Esophagus muscularis mucosa (tissue), 4 donors: ENCODE results near the gene ELOB. TPM values are rescaled to one million over a fixed set of nuclear protein-coding genes. Genes with fewer than 3 reads are reported as not detected.

ENCODE experiments used
- DNase-seq: peaks from one replicate; pipeline ENCODE4 v3.0.0-alpha.2; 2017; ENCODE audit errors: extremely low spot score
- H3K27ac ChIP-seq, 4 donors: fragments of 200-600 bp; sonication (generic); replicated peaks in 1 of 4; 1 replicate in 3 of 4; 2 replicates in 1 of 4; pipeline ENCODE4 v1.5.1; 2016 to 2019; ENCODE audit warnings: mild to moderate bottlenecking in 1 of 4
- H3K27me3 ChIP-seq, 4 donors: fragments of 200-600 bp; sonication (generic); one replicate each; pipeline versions ENCODE4 v1.5.1 to v1.6.0; 2016 to 2019
- H3K36me3 ChIP-seq, 4 donors: fragments of 200-600 bp; sonication (generic); one replicate each; pipeline ENCODE4 v1.5.1; 2016 to 2019
- H3K4me1 ChIP-seq, 4 donors: fragments of 200-600 bp; sonication (generic); one replicate each; pipeline ENCODE4 v1.5.1; 2016 to 2019
- H3K4me3 ChIP-seq, 4 donors: fragments of 200-600 bp; sonication (generic); 1 replicate in 2 of 4; 2 replicates in 2 of 4; pipeline ENCODE4 v1.5.1; 2016 to 2019; ENCODE audit warnings: mild to moderate bottlenecking in 4 of 4, moderate library complexity in 1 of 4
- H3K9me3 ChIP-seq, 4 donors: fragments of 200-600 bp; sonication (generic); 1 replicate in 3 of 4; 2 replicates in 1 of 4; pipeline ENCODE4 v1.5.1; 2016 to 2019
- EP300 ChIP-seq: sonication (generic); formaldehyde crosslinking; IDR thresholded peaks from one replicate; pipeline ENCODE4 v1.6.1; 2017; ENCODE audit warnings: antibody characterized with exemption
- POLR2A ChIP-seq: fragments of 450-650 bp; IDR thresholded peaks from one replicate; pipeline ENCODE4 v1.6.1; 2017; ENCODE audit warnings: antibody characterized with exemption, moderate library complexity, mild to moderate bottlenecking, low read depth
- POLR2AphosphoS5 ChIP-seq, 2 donors: sonication (generic); formaldehyde crosslinking; IDR thresholded peaks; one replicate each; pipeline ENCODE4 v1.6.1; 2017; ENCODE audit warnings: antibody characterized with exemption in 2 of 2
- WGBS: methylation state at CpG from one replicate; pipeline ENCODE4 v1.1.5; 2018; 5-methylcytosine and 5-hydroxymethylcytosine counted together
- intact Hi-C: fragments of 100-400 bp; cut with DNase I; formaldehyde crosslinking; loops from one replicate; pipeline ENCODE4 v1.15.1; 2023
- total RNA-seq, 4 donors: library from RNA; depleted of rRNA; stranded (reverse); fragments of >200 nt; gene quantifications; one replicate each; pipeline versions ENCODE4 v1.1.0 to v1.2.1, GENCODE V29; 2016
- TF ChIP-seq, protein P1 (sequence below), 3 experiments: fragments of 200-600 bp in 2 of 3; fragments of 450-650 bp in 1 of 3; sonication (generic) in 2 of 3; IDR thresholded peaks; one replicate each; pipeline ENCODE4 v1.5.1; 2017 to 2019; ENCODE audit warnings: antibody characterized with exemption in 3 of 3, mild to moderate bottlenecking in 2 of 3, moderate library complexity in 1 of 3

The ELOB gene
- total RNA-seq, 4 donors from 2014 or later = 199 to 229 (median 213) TPM

DNA sequence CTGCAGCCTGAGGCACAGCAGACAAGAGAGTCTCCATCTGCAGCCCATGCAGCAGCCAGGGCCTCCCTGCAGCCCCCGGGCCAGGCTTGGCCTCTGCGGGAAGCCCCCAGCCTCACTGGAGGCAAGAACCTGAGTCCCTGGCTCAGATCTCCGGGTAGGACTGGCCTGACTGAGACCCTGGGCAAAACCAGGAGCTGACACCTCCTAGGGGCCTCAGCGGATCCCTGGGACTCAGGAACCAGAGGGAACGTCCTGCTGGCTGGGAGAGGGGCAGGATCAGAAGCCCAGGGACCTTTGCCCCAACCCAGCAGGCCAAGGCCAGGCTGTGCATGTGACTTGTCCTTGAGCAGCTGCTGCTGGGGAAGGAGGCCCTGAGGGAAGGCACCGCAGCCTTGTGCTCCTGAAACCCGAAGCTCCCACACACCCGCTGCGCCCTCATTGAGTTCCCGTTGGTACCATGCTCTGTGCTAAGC, 38.3 kb upstream of the ELOB start:
- H3K36me3 ChIP-seq = no peaks in the 10 kb centered on the region
- DNase-seq = no peak
- H3K27me3 ChIP-seq = peaks cover 0 to 92% (median 4%) of the 10 kb centered on the region in 4 donors
- WGBS = 75% methylated on average over 7 of the region's 10 CpGs
- H3K4me3 ChIP-seq = no peak overlapping the region
- peaks cover 0 to 5% (median 0%) of the 10 kb centered on the region in 4 donors for H3K4me1 ChIP-seq
- intact Hi-C loops = no loop called here
- TF ChIP-seq POLR2A (no peak), EP300 (no peak), POLR2AphosphoS5 (IDR thresholded peaks at IDR 0.05) (no peak)
- TF ChIP-seq, protein P1, sequence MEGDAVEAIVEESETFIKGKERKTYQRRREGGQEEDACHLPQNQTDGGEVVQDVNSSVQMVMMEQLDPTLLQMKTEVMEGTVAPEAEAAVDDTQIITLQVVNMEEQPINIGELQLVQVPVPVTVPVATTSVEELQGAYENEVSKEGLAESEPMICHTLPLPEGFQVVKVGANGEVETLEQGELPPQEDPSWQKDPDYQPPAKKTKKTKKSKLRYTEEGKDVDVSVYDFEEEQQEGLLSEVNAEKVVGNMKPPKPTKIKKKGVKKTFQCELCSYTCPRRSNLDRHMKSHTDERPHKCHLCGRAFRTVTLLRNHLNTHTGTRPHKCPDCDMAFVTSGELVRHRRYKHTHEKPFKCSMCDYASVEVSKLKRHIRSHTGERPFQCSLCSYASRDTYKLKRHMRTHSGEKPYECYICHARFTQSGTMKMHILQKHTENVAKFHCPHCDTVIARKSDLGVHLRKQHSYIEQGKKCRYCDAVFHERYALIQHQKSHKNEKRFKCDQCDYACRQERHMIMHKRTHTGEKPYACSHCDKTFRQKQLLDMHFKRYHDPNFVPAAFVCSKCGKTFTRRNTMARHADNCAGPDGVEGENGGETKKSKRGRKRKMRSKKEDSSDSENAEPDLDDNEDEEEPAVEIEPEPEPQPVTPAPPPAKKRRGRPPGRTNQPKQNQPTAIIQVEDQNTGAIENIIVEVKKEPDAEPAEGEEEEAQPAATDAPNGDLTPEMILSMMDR (IDR thresholded peaks at IDR 0.05) = no peak
- H3K27ac ChIP-seq = no peak overlapping the region
- no peaks in the 10 kb centered on the region for H3K9me3 ChIP-seq

DNA sequence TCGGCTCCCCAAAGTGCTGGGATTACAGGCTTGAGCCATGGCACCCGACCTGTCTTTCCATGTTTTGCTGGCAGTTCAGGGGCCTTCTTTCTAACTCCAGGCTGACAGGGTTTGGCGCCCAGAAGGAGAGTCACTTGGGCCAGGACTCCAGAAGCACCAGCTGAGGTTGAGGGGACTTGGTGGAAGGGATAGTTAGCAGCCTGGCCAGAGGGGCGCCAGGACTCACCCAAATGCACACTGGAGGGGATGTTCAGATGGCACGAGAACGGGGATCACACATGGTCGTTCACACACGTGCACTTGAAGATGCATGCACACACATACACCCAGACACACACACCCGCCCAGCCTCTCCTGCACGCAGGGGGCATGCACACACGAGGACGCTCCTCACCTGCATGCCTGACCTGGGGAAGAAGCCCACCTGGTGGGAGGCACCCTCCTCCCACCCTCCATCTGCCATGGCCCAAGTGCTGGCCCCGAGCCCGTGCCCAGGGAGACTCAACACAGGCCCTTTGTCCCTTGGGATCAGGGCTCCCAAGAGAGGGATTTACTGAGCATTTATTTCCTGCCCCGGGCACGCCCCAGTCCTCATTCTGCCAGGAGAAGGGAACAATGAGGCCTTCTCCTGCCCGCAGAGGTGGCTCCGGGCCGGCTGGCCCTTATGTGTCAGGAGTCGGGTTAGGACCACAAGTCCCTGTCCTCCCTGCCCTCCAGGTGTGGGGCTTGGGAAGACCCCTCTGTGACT, 37.6 kb upstream of the ELOB start:
- no peak for DNase-seq
- 90% methylated on average over 17 of the region's 20 CpGs for WGBS
- Histone ChIP-seq H3K36me3 (no peaks in the 10 kb centered on the region), H3K4me1 (peaks cover 0 to 5% (median 0%) of the 10 kb centered on the region in 4 donors), H3K27me3 (peaks cover 0 to 91% (median 4%) of the 10 kb centered on the region in 4 donors), H3K27ac (no peak overlapping the region), H3K4me3 (no peak overlapping the region), H3K9me3 (no peaks in the 10 kb centered on the region)
- intact Hi-C loops = no loop called here
- TF ChIP-seq, protein P1 (IDR thresholded peaks at IDR 0.05) = no peak
- no peak for TF ChIP-seq POLR2AphosphoS5 (IDR thresholded peaks at IDR 0.05)
- TF ChIP-seq POLR2A = no peak
- TF ChIP-seq EP300 = no peak

GRCh38 chr16:2813771-2814221, 36.7 kb upstream of the ELOB start:
- Histone ChIP-seq H3K36me3 (no peaks in the 10 kb centered on the region), H3K9me3 (no peaks in the 10 kb centered on the region), H3K4me3 (no peak overlapping the region), H3K27me3 (peaks cover 0 to 82% (median 4%) of the 10 kb centered on the region in 4 donors), H3K4me1 (peaks cover 0 to 5% (median 0%) of the 10 kb centered on the region in 4 donors), H3K27ac (no peak overlapping the region)
- TF ChIP-seq, protein P1 (IDR thresholded peaks at IDR 0.05) = no peak
- TF ChIP-seq POLR2AphosphoS5 (IDR thresholded peaks at IDR 0.05) (no peak), POLR2A (no peak), EP300 (no peak)
- intact Hi-C loops = no loop called here
- 59% methylated on average over 7 of the region's 7 CpGs for WGBS
- DNase-seq = no peak

- 41% methylated on average over 3 of the region's 15 CpGs for WGBS
- peaks cover 0 to 1% (median 0%) of the 10 kb centered on the region in 4 donors for H3K4me1 ChIP-seq
- H3K27me3 ChIP-seq = peaks cover 0 to 84% (median 1%) of the 10 kb centered on the region in 4 donors
- no peaks in the 10 kb centered on the region for H3K36me3 ChIP-seq
- no peak for DNase-seq
- TF ChIP-seq POLR2A = no peak
- TF ChIP-seq POLR2AphosphoS5 (IDR thresholded peaks at IDR 0.05) = no peak
- TF ChIP-seq, protein P1 (IDR thresholded peaks at IDR 0.05) = no peak
- no peak for TF ChIP-seq EP300
- H3K27ac ChIP-seq = no peak overlapping the region
- H3K4me3 ChIP-seq = no peak overlapping the region
- H3K9me3 ChIP-seq = no peaks in the 10 kb centered on the region
- intact Hi-C loops = no loop called here
Observed at GRCh38 chr16:2811703-2812471, 34.8 kb upstream of the ELOB start.
